Astrocyte of the spinal cord (primary cell): ENCODE measurements around the gene MAN1A1.

Experiments
- DNase-seq: peaks from one replicate; pipeline ENCODE4 v3.0.0; 2011; ENCODE audit warnings: low read depth, low spot score
- H3K4me3 ChIP-seq: 2 replicates; pipeline ENCODE4 v1.5.1; 2011; ENCODE audit warnings: low read depth, mild to moderate bottlenecking, low read length, moderate library complexity
- in situ Hi-C: cut with HindIII; loops from 2 replicates; pipeline ENCODE4 v1.10.0; 2017; ENCODE audit warnings: low sequenced_read_pairs
- TF ChIP-seq, protein P1 (sequence below): IDR thresholded peaks from 2 replicates; pipeline ENCODE4 v1.5.1; 2012; ENCODE audit warnings: low read depth, mild to moderate bottlenecking, low read length, inconsistent platforms

The MAN1A1 gene

GRCh38 chr6:119290306-119290705, 59.3 kb downstream of the MAN1A1 start:
- DNase-seq, result no peak
- TF ChIP-seq, protein P1, sequence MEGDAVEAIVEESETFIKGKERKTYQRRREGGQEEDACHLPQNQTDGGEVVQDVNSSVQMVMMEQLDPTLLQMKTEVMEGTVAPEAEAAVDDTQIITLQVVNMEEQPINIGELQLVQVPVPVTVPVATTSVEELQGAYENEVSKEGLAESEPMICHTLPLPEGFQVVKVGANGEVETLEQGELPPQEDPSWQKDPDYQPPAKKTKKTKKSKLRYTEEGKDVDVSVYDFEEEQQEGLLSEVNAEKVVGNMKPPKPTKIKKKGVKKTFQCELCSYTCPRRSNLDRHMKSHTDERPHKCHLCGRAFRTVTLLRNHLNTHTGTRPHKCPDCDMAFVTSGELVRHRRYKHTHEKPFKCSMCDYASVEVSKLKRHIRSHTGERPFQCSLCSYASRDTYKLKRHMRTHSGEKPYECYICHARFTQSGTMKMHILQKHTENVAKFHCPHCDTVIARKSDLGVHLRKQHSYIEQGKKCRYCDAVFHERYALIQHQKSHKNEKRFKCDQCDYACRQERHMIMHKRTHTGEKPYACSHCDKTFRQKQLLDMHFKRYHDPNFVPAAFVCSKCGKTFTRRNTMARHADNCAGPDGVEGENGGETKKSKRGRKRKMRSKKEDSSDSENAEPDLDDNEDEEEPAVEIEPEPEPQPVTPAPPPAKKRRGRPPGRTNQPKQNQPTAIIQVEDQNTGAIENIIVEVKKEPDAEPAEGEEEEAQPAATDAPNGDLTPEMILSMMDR, result no peak
- no peak overlapping the region for H3K4me3 ChIP-seq
- in situ Hi-C loops, result no loop called here

- H3K4me3 ChIP-seq, result no peak overlapping the region
- TF ChIP-seq, protein P1, result no peak
- no peak for DNase-seq
- in situ Hi-C loops, result no loop called here
Observed at GRCh38 chr6:119289651-119290050, 59.9 kb downstream of the MAN1A1 start.

- TF ChIP-seq, protein P1, result no peak
- in situ Hi-C loops, result no loop called here
- no peak for DNase-seq
- no peak overlapping the region for H3K4me3 ChIP-seq
Observed at GRCh38 chr6:119285908-119286625, 63.5 kb downstream of the MAN1A1 start.

GRCh38 chr6:119284861-119285521, 64.6 kb downstream of the MAN1A1 start:
- in situ Hi-C loops, result no loop called here
- no peak for DNase-seq
- no peak overlapping the region for H3K4me3 ChIP-seq
- TF ChIP-seq, protein P1, result peak; percentile 17

DNA sequence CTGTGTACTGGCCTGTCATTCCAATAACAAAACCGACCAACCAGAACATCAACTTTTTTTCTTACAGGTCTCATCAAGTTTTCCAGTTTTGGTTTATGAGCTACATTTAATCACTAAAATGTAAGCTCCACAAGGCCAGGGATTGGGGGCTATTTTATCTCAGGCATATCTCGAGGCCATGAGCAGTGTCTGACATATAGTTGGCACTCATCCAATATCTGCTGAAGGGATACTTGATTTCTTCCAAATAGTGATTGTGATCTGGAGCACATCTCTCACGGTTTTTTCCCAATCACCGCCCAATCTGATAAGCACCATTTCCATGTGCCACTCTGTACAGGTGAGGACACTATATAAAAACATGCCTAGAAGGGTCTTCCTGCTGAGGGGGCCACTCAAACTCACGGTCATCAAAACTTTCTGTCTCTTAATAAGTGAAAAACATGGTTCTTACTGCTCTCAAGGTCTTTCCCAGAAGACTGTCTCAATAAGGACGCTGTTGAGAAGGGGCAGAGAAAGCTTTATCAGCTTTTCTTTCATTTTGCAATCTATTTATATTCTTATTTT, 65.5 kb downstream of the MAN1A1 start:
- no peak overlapping the region for H3K4me3 ChIP-seq
- DNase-seq, result no peak
- TF ChIP-seq, protein P1, result no peak
- in situ Hi-C loops, result no loop called here

DNA sequence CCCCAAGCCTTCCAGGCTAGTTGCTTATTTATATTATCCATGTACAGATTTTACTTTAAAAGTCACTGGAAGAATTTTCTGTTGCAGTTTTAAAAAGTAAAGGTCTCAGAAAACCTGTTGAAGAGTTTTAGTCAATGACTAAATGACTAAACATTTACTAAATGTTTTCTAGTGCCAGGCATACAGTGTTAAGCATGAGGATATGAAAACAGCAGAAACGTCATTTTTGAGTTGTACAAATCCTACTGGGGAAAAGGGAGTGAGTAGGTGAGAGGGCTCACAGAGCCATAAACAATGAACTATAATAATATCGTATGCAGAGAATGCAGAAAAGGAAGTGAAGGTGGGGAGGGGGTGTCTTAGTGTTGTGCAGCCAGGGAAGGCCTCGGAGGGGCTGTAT, 66.3 kb downstream of the MAN1A1 start:
- in situ Hi-C loops, result no loop called here
- TF ChIP-seq, protein P1, result no peak
- DNase-seq, result peak; percentile 39
- no peak overlapping the region for H3K4me3 ChIP-seq
